Left kidney (tissue), 2 donors: ENCODE data around the gene GPN3. TPM values are rescaled to one million over a fixed set of nuclear protein-coding genes. Genes with fewer than 3 reads are reported as not detected.
A peak's percentile ranks its signal among the peaks of the same experiment; 100 is the strongest.
"Not testable (repeated sequence)": the region's sequence is repeated elsewhere in the genome, so short reads cannot be mapped to it uniquely, and the experiment has no call there.

Experiments used
- DNase-seq: peaks from one replicate; pipeline ENCODE4 v3.0.0-alpha.2; 2013
- polyA plus RNA-seq: library from polyadenylated mRNA; unstranded; fragments of 120-200 nt; gene quantifications from one replicate; pipeline ENCODE4 v1.2.1, GENCODE V29; 2013; ENCODE audit not compliant: insufficient read length

The GPN3 gene
- polyA plus RNA-seq, 1 donor, result 32.5 TPM

DNA sequence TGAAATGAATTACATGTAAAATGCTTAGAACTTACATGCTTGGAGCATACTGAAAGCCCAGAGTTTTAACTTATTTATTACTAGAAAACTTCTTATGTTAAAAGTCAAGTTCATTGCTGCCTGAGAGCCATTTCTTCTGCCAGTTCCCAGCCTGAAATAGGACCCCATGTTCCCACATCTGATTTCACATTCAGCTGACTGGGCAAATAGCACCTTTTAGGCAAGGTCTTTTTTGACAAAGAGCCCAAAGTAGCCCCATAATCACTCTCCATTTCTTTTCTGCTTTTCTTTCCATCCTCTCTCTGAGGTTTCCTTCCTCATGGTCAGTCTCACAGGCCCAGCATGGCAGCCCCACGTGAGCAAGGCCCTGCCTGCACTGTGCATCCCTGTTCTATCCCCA, 16.8 kb downstream of the GPN3 start:
- no peak for DNase-seq

DNA sequence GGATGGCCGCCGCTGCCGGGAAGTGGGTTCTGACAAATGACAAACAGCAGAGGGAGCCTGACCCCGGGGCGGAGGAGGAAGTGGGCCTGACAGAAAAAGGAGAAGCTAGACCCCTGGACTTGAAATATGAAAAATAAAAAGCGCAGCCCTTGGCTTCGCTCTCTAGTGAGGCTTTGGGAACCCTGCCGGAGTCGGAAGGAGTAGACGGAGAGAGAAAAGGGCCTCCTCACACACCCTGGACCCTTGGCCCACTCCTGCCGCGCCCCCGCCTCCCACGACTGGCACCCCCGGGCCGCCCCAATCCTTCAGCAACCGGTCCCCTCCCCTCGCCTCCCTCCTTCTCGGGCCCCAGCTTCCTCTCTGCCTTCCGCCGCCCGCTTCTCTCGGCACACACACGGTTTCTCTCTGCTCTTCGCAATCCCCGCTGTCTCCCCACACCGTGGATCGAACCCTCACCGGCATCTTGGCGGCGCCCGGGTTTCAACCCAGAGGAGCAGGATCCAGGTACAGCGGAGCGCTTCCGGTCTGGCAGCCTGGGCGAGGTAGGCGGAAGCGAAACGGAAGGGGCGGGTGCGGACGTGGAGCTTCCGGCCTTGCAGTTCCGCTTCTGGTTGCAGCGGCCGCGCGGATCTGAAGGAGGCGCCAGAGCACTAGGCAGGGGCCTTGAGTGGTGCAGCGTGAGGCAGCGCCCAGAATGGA, 18.1 kb downstream of the GPN3 start, which contains the start of gene ARPC3:
Gene ARPC3 (minus strand): TSS at position 539 of the 699 bp plus-strand sequence. CDS start 77 bp downstream, at position 462.
- DNase-seq, result peak; percentile 94

DNA sequence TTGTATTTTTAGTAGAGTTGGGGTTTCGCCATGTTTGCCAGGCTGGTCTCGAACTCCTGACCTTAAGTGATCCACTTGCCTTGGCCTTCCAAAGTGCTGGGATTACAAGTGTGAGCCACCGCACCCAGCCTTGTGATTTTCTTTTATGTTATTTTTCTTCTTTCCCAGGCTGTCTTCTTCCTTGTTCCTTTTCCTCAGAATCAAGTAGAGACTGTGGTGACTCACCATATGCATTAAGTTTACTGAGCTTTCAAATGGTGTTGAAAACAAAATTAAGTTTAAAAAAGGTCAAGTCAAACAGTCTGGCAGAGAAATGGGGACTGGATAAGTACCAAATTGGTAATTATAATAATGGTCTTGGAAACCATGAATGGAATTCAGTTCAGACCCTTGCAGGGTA, 23.6 kb downstream of the GPN3 start:
- no peak for DNase-seq

DNA sequence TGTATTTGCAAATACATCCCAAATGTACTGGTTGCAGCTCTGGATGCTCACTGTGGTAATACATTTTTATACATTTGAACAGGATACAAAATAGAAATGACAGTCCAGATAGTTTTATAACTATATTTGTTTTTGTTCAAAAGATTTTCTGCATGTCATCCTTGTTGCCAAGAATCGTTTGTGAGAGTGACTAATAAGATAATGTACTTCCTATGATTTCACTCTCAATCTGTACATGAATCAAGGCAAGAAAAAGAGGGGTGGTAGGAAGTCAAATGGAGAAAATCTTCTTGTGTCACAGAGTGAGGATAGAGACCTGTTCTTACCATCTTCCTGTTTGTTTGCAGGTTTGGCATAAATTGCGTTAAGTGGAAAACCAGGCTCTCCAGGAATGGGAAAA, 31.8 kb downstream of the GPN3 start:
- DNase-seq, result no peak

DNA sequence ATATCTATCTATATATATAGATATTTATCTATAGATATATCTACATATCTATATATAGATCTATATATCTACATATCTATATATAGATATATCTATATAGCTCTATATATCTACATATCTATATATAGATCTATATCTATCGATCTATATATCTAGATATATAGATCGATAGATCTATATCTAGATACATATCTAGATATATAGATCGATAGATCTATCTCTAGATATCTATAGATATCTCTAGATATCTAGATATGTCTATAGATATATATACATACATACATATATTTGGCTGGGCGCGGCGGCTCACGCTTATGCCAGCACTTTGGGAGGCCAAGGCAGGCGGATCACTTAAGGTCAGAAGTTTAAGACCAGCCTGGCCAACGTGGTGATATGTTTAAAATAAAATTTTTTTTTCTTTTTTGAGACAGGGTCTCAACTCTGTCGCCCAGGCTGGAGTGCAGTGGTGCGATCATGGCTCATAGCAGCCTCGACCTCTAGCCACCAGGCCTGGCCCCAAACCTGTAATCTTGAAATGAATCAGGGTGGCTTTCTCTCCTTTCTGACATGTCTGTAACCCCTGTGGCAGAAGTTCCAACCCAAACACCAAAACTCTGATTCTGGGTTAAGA, 36.0 kb downstream of the GPN3 start:
- no peak for DNase-seq

DNA sequence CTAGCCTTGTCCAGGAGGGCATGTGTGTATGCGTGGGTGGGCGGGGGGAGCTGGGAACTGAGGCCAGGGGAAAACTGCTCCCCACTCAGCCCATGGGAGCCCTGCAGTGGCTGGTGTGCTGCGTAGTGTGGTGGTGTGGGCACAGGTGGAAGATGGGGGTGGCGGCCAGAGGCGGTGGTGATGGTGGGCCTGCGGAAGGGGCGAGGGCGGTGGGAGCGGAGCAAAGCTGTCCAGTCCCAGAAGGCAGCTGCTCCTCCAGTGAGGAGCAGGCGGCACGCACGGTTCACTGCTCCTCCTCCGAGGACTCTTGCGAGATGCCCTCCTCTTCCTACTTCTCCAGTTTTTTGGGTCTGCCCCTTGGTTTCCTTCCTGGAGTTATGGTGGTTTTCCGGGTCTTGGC, 38.4 kb downstream of the GPN3 start:
- not testable (repeated sequence) for DNase-seq

DNA sequence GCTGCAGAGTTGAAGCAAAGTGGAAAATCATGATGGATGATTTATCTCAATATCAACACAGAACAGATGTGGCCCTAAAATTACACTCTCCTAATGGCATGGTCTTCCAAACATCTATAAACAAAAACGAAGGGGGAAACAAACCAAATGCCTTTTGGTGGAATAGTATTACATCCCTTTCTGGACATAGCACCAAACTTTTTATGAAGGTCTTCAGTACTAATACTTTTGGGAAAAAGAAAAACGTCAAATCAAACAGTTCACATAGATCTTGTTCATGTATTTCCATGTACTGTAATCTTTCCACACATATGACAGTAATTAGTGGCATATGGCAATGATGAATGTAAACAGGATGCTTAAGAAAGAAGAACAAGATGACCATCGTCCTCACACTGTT, 41.7 kb downstream of the GPN3 start:
- no peak for DNase-seq

DNA sequence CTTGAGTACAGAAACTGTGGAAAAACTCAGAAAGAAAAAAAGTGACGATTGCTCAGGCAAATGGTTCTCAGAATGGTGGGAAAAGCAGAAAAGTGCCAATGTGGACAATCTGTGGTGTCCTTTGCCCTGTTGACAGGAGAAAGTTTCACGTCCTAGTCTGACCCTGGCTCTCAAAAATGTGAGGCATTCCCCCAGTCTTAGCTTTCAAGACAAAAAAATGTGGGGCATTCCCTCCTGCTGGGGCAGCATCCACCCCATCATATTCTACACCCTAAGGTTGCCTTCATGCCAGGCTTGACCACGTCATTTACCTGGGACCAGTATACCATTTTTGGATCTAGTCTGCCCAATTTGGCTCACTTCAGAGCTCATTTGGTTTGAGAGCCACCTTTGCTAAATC, 43.8 kb downstream of the GPN3 start:
- no peak for DNase-seq

DNA sequence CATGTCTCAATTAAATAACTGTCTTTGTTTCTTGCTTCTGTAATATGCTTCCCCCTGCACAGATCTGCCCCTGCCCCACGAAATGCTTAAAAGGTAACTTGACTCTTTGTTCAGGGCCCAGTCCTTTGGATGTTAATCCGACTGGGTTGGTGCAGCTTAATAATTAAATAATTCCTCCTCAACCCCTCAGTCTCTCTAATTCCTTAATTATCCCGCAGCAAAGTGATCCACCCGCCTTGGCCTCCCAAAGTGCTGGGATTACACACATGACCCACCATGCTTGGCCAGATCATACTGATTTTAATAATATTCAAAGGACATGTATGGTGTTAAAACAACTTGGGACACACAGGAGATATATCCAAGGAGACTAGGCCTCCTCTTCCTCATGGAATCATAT, 46.4 kb downstream of the GPN3 start:
- no peak for DNase-seq

DNA sequence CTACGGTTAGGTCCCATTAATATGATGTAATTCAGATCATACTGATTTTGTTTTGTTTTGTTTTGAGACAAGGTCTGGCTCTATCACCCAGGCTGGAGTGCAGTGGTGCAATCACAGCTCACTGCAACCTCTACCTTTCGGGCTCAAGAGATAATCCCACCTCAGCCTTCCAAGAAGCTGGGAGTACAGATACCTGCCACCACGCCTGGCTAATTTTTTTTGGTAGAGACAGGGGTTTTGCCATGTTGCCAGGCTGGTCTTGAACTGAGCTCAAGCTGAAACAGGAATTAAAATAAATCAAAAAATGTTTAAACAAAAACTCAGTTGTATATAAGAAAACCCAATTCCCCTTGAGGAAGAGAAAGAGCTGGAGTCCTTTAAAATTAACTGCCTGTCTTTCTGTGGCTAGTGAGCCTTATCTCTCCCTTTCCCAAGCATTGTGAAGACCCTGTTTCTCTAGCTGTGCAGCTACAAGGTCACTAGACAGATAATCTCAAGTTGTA, 46.8 kb downstream of the GPN3 start:
- DNase-seq, result no peak

DNA sequence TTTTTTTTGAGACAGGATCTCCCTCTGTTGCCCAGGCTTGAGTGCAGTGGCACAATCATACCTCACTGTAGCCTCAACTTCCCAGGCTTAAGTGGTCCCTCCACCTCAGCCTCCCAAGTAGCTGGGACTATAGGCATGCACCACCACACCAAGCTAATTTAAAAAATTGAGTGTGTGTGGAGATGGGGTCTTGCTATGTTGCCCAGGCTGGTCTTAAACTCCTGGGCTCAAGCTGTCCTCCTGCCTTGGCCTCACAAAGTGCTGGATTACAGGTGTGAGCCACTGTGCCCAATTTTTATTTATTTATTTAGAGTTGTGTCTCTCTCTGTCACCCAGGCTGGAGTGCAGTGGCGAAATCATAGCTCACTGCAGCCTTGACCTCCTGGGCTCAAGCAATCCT, 47.4 kb downstream of the GPN3 start:
- not testable (repeated sequence) for DNase-seq

DNA sequence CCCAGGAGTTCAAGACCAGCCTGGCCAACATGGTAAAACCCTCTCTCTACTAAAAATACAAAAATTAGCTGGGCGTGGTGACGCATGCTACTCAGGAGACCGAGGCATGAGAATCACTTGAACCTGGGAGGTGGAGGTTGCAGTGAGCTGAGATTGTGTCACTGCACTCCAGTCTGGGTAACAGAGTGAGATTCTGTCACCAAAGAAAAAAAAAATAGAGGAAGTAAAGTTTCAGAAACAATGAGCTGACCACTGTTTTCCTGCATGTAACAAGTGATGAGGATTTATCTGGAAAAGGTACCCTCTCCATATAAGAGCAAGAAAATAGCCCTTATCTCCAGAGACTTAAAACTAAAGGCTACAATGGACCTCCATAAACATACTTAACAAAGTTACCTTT, 50.9 kb downstream of the GPN3 start:
- DNase-seq, result not testable (repeated sequence)

DNA sequence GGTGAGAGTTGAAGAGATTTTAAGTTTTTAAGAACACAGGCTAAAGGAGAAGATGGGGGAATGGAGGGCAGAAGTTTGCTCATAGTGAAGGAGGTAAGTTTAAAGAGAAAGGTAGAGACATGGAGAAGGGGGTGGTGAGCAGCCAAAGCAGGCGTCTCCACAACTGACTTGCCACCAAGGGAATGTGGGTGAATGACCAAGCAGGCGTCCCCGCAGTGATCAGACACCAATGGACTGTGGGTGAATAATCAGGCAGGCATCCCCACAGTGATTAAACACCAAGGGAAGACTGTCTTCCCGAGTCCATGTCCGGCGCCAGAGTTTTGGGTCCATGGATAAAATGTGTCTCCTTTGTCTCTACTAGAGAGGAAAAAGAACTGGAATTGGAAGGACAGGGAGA, 58.0 kb downstream of the GPN3 start:
- DNase-seq, result not testable (repeated sequence)

DNA sequence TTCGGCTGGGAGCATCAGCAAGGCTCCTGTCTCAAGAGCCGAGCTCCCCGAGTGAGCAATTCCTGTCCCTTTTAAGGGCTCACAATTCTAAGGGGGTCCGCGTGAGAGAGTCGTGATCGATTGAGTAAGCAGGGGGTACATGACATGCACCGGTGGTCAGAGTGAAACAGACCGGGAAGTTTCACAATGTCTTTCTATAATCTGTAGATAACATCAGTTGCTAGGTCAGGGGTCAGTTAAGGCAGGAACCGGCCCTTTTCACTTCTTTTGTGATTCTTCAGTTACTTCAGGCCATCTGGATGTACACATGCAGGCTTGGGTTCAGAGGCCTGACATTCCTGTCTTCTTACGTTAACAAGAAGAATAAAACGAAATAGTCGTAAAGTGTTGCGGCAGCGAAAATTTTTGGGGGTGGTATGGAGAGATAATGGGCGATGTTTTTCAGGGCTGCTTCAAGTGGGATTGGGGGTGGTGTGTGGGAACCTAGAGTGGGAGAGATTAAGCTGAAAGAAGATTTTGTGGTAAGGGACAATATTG, 62.9 kb downstream of the GPN3 start:
- not testable (repeated sequence) for DNase-seq

DNA sequence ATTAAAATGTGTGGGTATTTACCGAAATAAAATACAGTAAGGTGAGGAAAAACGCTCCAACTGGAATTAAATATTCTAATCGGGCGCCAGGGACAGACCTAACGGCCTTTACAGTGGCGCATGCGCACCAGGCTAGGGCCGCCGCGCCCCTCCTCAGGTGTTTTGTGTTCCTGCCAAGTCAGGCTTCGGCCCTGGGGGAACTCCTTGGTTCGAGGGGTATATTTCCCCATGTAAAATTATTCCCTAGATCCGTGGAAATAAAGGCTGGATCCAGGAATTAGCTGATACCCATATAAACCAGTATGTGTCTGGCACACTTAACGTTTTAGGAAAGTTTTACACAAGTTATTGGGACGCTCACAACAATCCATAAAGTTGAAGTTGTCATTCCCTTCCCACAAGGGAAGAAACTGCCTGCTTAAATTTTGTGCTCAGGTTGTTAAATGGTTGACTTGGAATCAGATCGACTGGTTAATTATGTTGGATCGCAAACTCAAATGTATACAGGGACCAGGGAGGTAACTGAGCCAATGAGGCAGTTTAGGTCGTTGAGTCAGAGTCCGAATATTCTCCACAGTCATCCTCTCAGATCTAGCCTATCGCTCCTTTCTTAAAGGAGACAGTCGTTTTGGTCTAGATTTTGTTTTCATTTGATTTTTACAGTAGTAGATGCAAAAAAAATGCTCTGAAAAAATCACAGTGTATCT, 63.9 kb downstream of the GPN3 start:
- peak; percentile 78 for DNase-seq

DNA sequence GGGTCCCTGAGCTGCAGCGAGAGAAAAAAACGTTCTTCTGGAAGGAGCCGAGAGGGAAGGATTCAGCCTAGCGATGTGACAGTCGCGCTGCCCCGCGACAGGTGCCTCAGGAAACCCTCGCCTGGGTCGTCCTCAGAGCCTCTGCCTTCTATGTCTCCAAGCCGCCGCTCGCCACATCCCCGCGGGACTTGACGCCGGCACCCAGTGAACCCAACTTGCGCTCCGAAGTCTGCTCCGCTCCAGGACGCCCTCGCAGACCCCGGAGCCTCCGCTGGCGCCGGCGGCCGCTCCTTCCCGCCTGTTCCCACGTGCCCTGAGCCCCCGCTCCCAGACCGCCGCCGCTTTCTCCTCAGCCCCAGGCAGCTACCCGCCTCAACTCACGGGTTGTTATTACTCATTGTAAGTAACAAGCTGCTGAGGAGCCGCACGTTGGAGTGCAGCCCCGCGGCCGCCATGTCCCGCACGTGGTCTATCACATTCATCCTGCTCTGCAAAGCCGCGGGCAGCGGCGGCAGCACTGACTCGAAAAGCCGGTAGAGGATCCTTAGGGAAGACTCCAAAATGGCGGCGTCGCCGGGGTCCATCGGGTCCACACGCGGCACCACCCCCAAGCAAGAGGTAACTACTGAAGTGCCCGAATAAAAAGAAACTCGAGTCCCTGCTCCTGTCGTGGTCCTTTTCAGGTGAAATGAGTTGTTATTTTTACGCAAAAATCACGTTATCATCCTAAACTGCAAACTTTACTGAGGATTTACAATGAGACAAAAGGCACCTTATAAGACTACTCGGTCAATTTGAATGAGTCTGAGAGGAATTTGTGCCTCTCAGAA, 64.7 kb downstream of the GPN3 start, which contains the start of gene ANAPC7:
Gene ANAPC7 (minus strand): TSS at position 563 of the 830 bp plus-strand sequence. CDS start 81 bp downstream, at position 482.
- peak; percentile 90 for DNase-seq

Other genes with a start within 250 kb of the GPN3 start
- gene ATP2A2, start 187.0 kb downstream of the GPN3 start, polyA plus RNA-seq, result 174 TPM
- 102 TPM for gene ANAPC7, start 64.5 kb downstream of the GPN3 start, polyA plus RNA-seq
- gene ARPC3, start 17.9 kb downstream of the GPN3 start, polyA plus RNA-seq, result 248 TPM
- 20.9 TPM for gene FAM216A, start 588 bp upstream of the GPN3 start, polyA plus RNA-seq
- gene VPS29, start 33.9 kb upstream of the GPN3 start, polyA plus RNA-seq, result 173 TPM
- 1.4 TPM for gene RAD9B, start 34.1 kb upstream of the GPN3 start, polyA plus RNA-seq
- gene PPTC7, start 115.1 kb upstream of the GPN3 start, polyA plus RNA-seq, result 23.7 TPM
- 123 TPM for gene TCTN1, start 145.9 kb upstream of the GPN3 start, polyA plus RNA-seq
- gene HVCN1, start 220.9 kb upstream of the GPN3 start, polyA plus RNA-seq, result 10.7 TPM